HG02588 (cell line): ENCODE results near the gene LOXHD1.

ENCODE experiments used
- ATAC-seq: cut with Tn5 transposase; IDR thresholded peaks from one replicate; pipeline ENCODE4 v1.9.1; 2021; ENCODE audit warnings: mild to moderate bottlenecking, moderate library complexity; ENCODE audit not compliant: unreplicated experiment

The LOXHD1 gene

GRCh38 chr18:46657115-46657955 is at the start of gene LOXHD1:
TSS of gene LOXHD1 (minus strand) at chr18:46657220. CDS start at chr18:46657033, 187 bp downstream.
- ATAC-seq, result no peak

- no peak for ATAC-seq
Measured at GRCh38 chr18:46705521-46705920, 48.5 kb upstream of the LOXHD1 start.

GRCh38 chr18:46704816-46705215 is 47.8 kb upstream of the LOXHD1 start:
- ATAC-seq, result no peak

GRCh38 chr18:46704189-46704588 is 47.2 kb upstream of the LOXHD1 start:
- no peak for ATAC-seq

GRCh38 chr18:46702471-46702870 is 45.5 kb upstream of the LOXHD1 start:
- no peak for ATAC-seq

GRCh38 chr18:46700066-46700824 is 43.2 kb upstream of the LOXHD1 start:
- no peak for ATAC-seq

GRCh38 chr18:46696702-46697101 is 39.7 kb upstream of the LOXHD1 start:
- no peak for ATAC-seq

- ATAC-seq, result no peak
Measured at GRCh38 chr18:46696268-46696667, 39.2 kb upstream of the LOXHD1 start.

- no peak for ATAC-seq
Measured at GRCh38 chr18:46693996-46694395, 37.0 kb upstream of the LOXHD1 start.

GRCh38 chr18:46688853-46689525 is 32.0 kb upstream of the LOXHD1 start:
- no peak for ATAC-seq

- ATAC-seq, result no peak
Measured at GRCh38 chr18:46686186-46686585, 29.2 kb upstream of the LOXHD1 start.

- no peak for ATAC-seq
Measured at GRCh38 chr18:46683252-46683651, 26.2 kb upstream of the LOXHD1 start.

GRCh38 chr18:46680784-46681695 is 24.0 kb upstream of the LOXHD1 start:
- no peak for ATAC-seq

GRCh38 chr18:46679846-46680598 is 23.0 kb upstream of the LOXHD1 start:
- no peak for ATAC-seq

- ATAC-seq, result no peak
Measured at GRCh38 chr18:46678785-46679399, 21.9 kb upstream of the LOXHD1 start.

- no peak for ATAC-seq
Measured at GRCh38 chr18:46678041-46678440, 21.0 kb upstream of the LOXHD1 start.

- ATAC-seq, result no peak
Measured at GRCh38 chr18:46677611-46678010, 20.6 kb upstream of the LOXHD1 start.

GRCh38 chr18:46676182-46676835 is 19.3 kb upstream of the LOXHD1 start:
- no peak for ATAC-seq

- ATAC-seq, result no peak
Measured at GRCh38 chr18:46675112-46675511, 18.1 kb upstream of the LOXHD1 start.
